ENCODE results near the gene KHNYN. TPM values are rescaled to one million over a fixed set of nuclear protein-coding genes. Genes with fewer than 3 reads are reported as not detected.
A peak's percentile ranks its signal among the peaks of the same experiment; 100 is the strongest.

KHNYN gene
- total and polyA plus RNA-seq, 12 donors, result 18.5 to 76.9 (median 45.1) TPM

DNA sequence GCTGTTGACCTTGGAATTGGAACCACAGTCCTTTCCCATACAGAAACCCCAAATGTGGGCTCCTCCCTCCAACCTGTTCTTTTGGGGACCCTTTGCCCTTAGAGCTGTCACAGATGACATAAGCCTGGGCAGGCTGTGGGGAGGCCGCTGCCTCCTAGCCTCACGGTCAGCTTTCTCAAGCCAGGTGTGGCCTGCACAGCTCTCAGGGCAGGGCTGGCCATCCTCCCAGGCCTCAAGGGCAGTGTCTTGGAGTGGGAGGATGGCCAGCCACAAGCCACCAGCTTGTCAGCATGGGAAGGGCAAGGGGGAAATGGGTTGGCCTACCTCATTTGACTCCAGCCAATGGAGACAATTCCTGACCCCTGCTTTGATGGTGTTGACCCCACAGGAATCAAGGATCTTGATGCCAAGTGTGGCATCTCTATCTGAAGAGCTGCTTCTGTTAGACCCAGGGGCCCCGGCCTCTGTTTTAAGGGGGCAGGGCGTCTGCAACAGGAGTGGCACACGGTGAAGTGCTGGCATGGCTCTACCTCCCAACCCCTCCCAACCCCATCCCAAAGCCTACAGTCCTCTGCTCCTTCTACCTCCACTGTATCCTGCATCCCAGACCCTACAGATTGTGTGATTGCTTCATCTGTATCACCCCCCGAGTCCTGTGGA is 11.8 kb upstream of the KHNYN start:
- no peak for TF ChIP-seq POLR2A (IDR thresholded peaks at IDR 0.05)
- TF ChIP-seq, protein P1, sequence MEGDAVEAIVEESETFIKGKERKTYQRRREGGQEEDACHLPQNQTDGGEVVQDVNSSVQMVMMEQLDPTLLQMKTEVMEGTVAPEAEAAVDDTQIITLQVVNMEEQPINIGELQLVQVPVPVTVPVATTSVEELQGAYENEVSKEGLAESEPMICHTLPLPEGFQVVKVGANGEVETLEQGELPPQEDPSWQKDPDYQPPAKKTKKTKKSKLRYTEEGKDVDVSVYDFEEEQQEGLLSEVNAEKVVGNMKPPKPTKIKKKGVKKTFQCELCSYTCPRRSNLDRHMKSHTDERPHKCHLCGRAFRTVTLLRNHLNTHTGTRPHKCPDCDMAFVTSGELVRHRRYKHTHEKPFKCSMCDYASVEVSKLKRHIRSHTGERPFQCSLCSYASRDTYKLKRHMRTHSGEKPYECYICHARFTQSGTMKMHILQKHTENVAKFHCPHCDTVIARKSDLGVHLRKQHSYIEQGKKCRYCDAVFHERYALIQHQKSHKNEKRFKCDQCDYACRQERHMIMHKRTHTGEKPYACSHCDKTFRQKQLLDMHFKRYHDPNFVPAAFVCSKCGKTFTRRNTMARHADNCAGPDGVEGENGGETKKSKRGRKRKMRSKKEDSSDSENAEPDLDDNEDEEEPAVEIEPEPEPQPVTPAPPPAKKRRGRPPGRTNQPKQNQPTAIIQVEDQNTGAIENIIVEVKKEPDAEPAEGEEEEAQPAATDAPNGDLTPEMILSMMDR (IDR thresholded peaks at IDR 0.05), result no peak
- intact Hi-C loops (cut with DNase I), result loop anchor here in 1 of 2 donors (5.0 kb wide), 1 partner anchor 51 kb away; the partner anchor contains the start of gene NFATC4

DNA sequence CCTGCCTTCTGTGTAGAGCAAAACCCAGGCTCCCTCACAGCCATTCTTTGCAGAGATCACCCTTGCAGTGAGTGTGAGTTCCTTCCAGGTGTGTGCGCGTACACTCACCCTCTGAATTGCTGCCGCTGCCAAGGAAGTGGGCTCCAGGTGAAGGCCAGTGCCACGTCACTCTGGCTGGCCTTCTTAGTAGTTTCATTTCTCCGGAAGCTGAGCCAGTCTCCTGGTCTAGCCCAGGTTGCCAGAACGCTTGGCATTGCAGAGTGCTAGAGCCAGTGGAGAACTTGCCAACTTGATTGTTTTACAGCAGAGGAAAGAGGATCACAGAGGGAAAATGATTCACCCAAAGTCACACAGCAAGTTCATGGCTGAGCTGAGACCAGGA is 11.3 kb upstream of the KHNYN start:
- DNase-seq, result peak; percentile 69 to 89 (median 87)
- intact Hi-C loops (cut with DNase I), result loop anchor here in 1 of 2 donors (5.0 kb wide), 1 partner anchor 51 kb away; the partner anchor contains the start of gene NFATC4
- peak overlapping the region in 2 of 5 donors; percentile 38 to 67 for H3K27ac ChIP-seq
- 17 to 39% (median 34%) methylated on average over 1 to 6 of the region's 6 CpGs for WGBS, 4 donors
- H3K9me3 ChIP-seq (replicated peaks in 1 of 3), result no peaks in the 10 kb centered on the region
- TF ChIP-seq, protein P1 (IDR thresholded peaks at IDR 0.05), result no peak
- TF ChIP-seq POLR2A (IDR thresholded peaks at IDR 0.05), result peak in 1 of 2 donors; percentile 9
- H3K27me3 ChIP-seq, result no peaks in the 10 kb centered on the region
- peaks cover 0 to 23% of the 10 kb centered on the region in 2 donors for H3K36me3 ChIP-seq (replicated peaks in 1 of 2)
- H3K4me1 ChIP-seq (replicated peaks in 1 of 2), result peaks cover 5 to 17% of the 10 kb centered on the region in 2 donors
- no peak overlapping the region for H3K4me3 ChIP-seq

More for the DNA sequence above, 11.8 kb upstream of the KHNYN start:
- peak overlapping the region in 1 of 5 donors; percentile 67 for H3K27ac ChIP-seq
- DNase-seq, result peak in 3 of 7 donors; percentile 20 to 51 (median 28)
- peaks cover 5 to 17% of the 10 kb centered on the region in 2 donors for H3K4me1 ChIP-seq (replicated peaks in 1 of 2)
- H3K36me3 ChIP-seq (replicated peaks in 1 of 2), result peaks cover 0 to 29% of the 10 kb centered on the region in 2 donors
- H3K9me3 ChIP-seq (replicated peaks in 1 of 3), result no peaks in the 10 kb centered on the region
- no peaks in the 10 kb centered on the region for H3K27me3 ChIP-seq
- H3K4me3 ChIP-seq, result no peak overlapping the region
- 68 to 71% (median 70%) methylated on average over 6 of the region's 6 CpGs for WGBS, 4 donors

DNA sequence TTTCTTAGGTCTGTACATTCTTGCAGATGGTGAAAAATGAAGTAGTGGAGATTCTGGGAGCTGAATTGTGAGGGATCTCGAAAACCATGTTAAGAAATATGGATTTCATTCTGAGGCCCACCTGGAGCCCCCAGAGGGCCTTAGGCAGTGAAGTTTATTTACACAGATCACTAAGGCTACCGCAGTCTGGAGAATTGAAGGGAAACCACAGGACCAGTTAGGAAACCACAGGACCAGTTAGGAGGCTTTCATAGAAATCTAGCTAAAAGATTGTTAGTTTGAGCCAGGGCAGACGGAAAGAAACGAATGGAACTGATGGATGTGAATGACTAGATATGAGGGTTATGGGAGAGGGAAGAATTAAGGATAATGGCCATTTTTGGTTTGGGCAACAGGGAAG is 7.5 kb upstream of the KHNYN start:
- intact Hi-C loops (cut with DNase I), result no loop called here
- H3K36me3 ChIP-seq (replicated peaks in 1 of 2), result no peaks in the 10 kb centered on the region
- no peak overlapping the region for H3K27ac ChIP-seq
- TF ChIP-seq POLR2A (IDR thresholded peaks at IDR 0.05), result no peak
- TF ChIP-seq, protein P1 (IDR thresholded peaks at IDR 0.05), result no peak
- H3K4me3 ChIP-seq, result no peak overlapping the region
- 60 to 70% (median 63%) methylated on average over 4 of the region's 4 CpGs for WGBS, 4 donors
- peaks cover 18 to 29% of the 10 kb centered on the region in 2 donors for H3K4me1 ChIP-seq (replicated peaks in 1 of 2)
- DNase-seq, result no peak
- no peaks in the 10 kb centered on the region for H3K9me3 ChIP-seq (replicated peaks in 1 of 3)
- H3K27me3 ChIP-seq, result no peaks in the 10 kb centered on the region

DNA sequence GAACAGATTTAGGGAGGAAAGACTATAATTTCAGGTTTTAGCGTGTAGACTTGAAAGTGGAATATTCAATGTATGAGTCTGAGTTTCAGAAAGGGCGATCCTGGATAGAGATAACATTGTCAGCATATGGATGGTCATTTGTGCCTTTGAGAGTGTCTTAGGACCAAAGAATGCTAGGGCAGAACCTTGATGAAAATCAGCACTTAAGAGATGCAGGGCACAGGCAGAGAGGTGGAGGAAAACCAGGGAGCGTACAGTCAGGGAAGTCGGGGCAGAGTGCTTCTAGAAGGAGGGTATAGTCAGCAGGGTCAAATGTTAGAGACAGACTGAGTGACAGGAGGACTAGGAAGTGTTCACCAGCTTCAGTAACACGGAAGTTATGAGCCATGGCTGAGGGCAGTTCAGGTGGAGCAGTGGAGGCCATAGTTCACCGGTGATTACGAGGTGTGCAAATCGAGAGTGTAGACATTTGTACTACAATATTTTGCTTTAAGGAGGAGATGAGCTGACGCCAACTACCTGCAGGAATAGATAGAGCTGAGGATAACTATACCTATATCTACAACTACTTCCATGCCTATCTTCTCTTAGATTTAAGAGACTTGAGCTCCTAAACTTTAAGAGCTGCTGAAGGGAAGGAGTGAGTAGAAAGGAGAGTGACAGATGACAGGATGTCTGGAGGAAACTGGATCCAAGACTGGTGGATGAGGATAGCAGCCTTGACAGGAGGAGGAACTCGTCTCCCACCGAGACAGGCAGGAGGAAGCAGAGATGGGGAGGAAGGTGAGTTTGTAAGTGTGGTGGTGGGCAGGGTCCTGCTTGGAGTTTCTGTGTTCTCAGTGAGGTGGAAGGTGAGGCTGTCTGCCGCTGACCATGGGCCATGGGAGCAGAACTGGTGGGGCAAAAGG is 6.8 kb upstream of the KHNYN start:
- Histone ChIP-seq H3K4me3 (no peak overlapping the region), H3K27ac (no peak overlapping the region), H3K27me3 (no peaks in the 10 kb centered on the region), H3K36me3 (replicated peaks in 1 of 2) (no peaks in the 10 kb centered on the region), H3K9me3 (replicated peaks in 1 of 3) (no peaks in the 10 kb centered on the region), H3K4me1 (replicated peaks in 1 of 2) (peaks cover 18 to 27% of the 10 kb centered on the region in 2 donors)
- 69 to 83% (median 72%) methylated on average over 12 of the region's 12 CpGs for WGBS, 4 donors
- peak in 2 of 7 donors; percentile 4 to 12 for DNase-seq
- TF ChIP-seq, protein P1 (IDR thresholded peaks at IDR 0.05), result no peak
- intact Hi-C loops (cut with DNase I), result no loop called here
